Endothelial cell of umbilical vein (primary cell): ENCODE results near the gene CHERP. TPM values are rescaled to one million over a fixed set of nuclear protein-coding genes. Genes with fewer than 3 reads are reported as not detected.

ENCODE experiments used
- BruUV-seq: library from RNA; stranded (reverse); fragments of 400-500 nt; replicated peaks from 2 replicates; lab custom pipeline; 2021; lab: Mats Ljungman, UMichigan
- CTCF ChIA-PET: fragments of 300-600, 350-600 bp; sonication (Branson Sonifier 250); formaldehyde crosslinking; loops from one replicate; lab custom pipeline; 2021; ENCODE audit warnings: antibody characterized with exemption, inconsistent platforms; lab: Charles Lee
- POLR2A ChIA-PET: fragments of 300-600, 350-600 bp; sonication (Branson Sonifier 250); formaldehyde crosslinking; loops from one replicate; lab custom pipeline; 2021; ENCODE audit warnings: antibody characterized with exemption, inconsistent platforms; lab: Charles Lee
- DNase-seq: peaks from one replicate; pipeline ENCODE4 v3.0.0-alpha.2; 2011; ENCODE audit warnings: low read depth, low spot score
- FAIRE-seq: peaks from 2 replicates; lab custom pipeline; 2011; peaks lifted over from hg19 to GRCh38; lab: Jason Lieb, UNC
- H2AFZ ChIP-seq: 2 replicates; pipeline ENCODE4 v1.6.0; 2012; ENCODE audit warnings: low read depth, low read length, control low read depth, inconsistent platforms
- H3K27ac ChIP-seq: 2 replicates; pipeline ENCODE4 v1.5.1; 2011; ENCODE audit warnings: low read depth, mild to moderate bottlenecking, control low read depth, low read length, moderate library complexity; ENCODE audit not compliant: insufficient read depth
- H3K27me3 ChIP-seq, 2 experiments: 2 replicates each; pipeline versions ENCODE4 v1.6.0 to v1.6.1; 2011; ENCODE audit warnings: low read length in 2 of 2, mixed read lengths in 1 of 2; ENCODE audit not compliant: control insufficient read depth in 2 of 2, insufficient read depth in 2 of 2
- H3K36me3 ChIP-seq, 2 experiments: 2 replicates in 1 of 2; 3 replicates in 1 of 2; pipeline ENCODE4 v1.5.1; 2011; ENCODE audit warnings: low read length in 2 of 2, mild to moderate bottlenecking in 1 of 2, moderate library complexity in 1 of 2; ENCODE audit not compliant: control insufficient read depth in 2 of 2, insufficient read depth in 2 of 2; ENCODE audit errors: extremely low read depth in 1 of 2
- H3K4me1 ChIP-seq: 3 replicates; pipeline ENCODE4 v1.5.1; 2011; ENCODE audit warnings: mild to moderate bottlenecking, low read length; ENCODE audit not compliant: control insufficient read depth, insufficient read depth; ENCODE audit errors: extremely low read depth
- H3K4me2 ChIP-seq: 2 replicates; pipeline ENCODE4 v1.6.1; 2011; ENCODE audit warnings: low read length, control low read depth, mixed read lengths; ENCODE audit not compliant: insufficient read depth
- H3K4me3 ChIP-seq, 3 experiments: fragments of 200-600 bp in 1 of 3; sonication (generic), shearing (Covaris generic) in 1 of 3; replicated peaks in 1 of 3; 2 replicates each; pipeline ENCODE4 v1.5.1; 2011 to 2016; ENCODE audit warnings: control low read depth in 3 of 3, low read length in 3 of 3, mild to moderate bottlenecking in 2 of 3, inconsistent platforms in 1 of 3, low read depth in 1 of 3, moderate library complexity in 1 of 3; ENCODE audit not compliant: insufficient read depth in 1 of 3
- H3K79me2 ChIP-seq: 2 replicates; pipeline ENCODE4 v1.6.0; 2012; ENCODE audit warnings: low read length, inconsistent platforms; ENCODE audit not compliant: control insufficient read depth, insufficient read depth
- H3K9ac ChIP-seq: replicated peaks from 2 replicates; pipeline ENCODE3; 2011; ENCODE audit warnings: low read length, control low read depth; ENCODE audit not compliant: insufficient read depth; ENCODE audit errors: extremely low read depth
- H3K9me1 ChIP-seq: replicated peaks from 3 replicates; pipeline ENCODE4 v1.6.0; 2011; ENCODE audit warnings: mild to moderate bottlenecking, low read length; ENCODE audit not compliant: control insufficient read depth, insufficient read depth; ENCODE audit errors: extremely low read depth
- H3K9me3 ChIP-seq: replicated peaks from 2 replicates; pipeline ENCODE4 v1.5.1; 2012; ENCODE audit warnings: low read length, inconsistent platforms; ENCODE audit not compliant: control insufficient read depth, insufficient read depth
- H4K20me1 ChIP-seq: replicated peaks from 2 replicates; pipeline ENCODE3; 2011; ENCODE audit warnings: mild to moderate bottlenecking, low read length; ENCODE audit not compliant: control insufficient read depth, insufficient read depth; ENCODE audit errors: extremely low read depth
- FOS ChIP-seq: IDR thresholded peaks from 2 replicates; pipeline ENCODE4 v1.6.1; 2011; ENCODE audit warnings: mild to moderate bottlenecking, low read length, moderate library complexity, borderline replicate concordance; ENCODE audit not compliant: insufficient read depth
- GATA2 ChIP-seq: IDR thresholded peaks from 2 replicates; pipeline ENCODE4 v1.7.0; 2011; ENCODE audit warnings: low read depth, mild to moderate bottlenecking, moderate library complexity, mixed read lengths, low read length; ENCODE audit not compliant: insufficient read length, insufficient read depth
- JUN ChIP-seq: IDR thresholded peaks from 2 replicates; pipeline ENCODE4 v1.6.1; 2011; ENCODE audit warnings: borderline replicate concordance, low read depth; ENCODE audit not compliant: insufficient read length, insufficient read depth
- POLR2A ChIP-seq: IDR thresholded peaks from 2 replicates; pipeline ENCODE4 v1.6.1; 2012; ENCODE audit warnings: low read depth, mild to moderate bottlenecking, control low read depth, low read length
- dilution Hi-C: fragments of 300-500 bp; cut with MboI; formaldehyde crosslinking; loops from one replicate; pipeline ENCODE4 v1.15.0; 2019; ENCODE audit warnings: low sequenced_read_pairs; ENCODE audit not compliant: extremely low pct_ligation_motif_present
- intact Hi-C: fragments of 100-400 bp; cut with micrococcal nuclease; formaldehyde crosslinking; loops from one replicate; pipeline ENCODE4 v1.10.0; 2022
- polyA plus RNA-seq, 4 experiments: library from polyadenylated mRNA; depleted of rRNA in 3 of 4; stranded (reverse) in 3 of 4; unstranded in 1 of 4; fragments of >200 nt; gene quantifications; 2 replicates each; pipeline versions ENCODE4 v1.2.1 to v1.2.3, GENCODE V29; 2011 to 2012; ENCODE audit warnings: missing spikeins in 1 of 4
- total RNA-seq: library from RNA; stranded (reverse); gene quantifications from 2 replicates; pipeline ENCODE4 v1.2.3, GENCODE V29; 2021
- TF ChIP-seq, protein P1 (sequence below): IDR thresholded peaks from 2 replicates; pipeline ENCODE4 v1.6.1; 2011; ENCODE audit not compliant: insufficient read depth, insufficient read length
- TF ChIP-seq, protein P2 (sequence below), 2 donors: IDR thresholded peaks; 1 replicate in 1 of 2; 2 replicates in 1 of 2; pipeline ENCODE4 v1.5.1; 2011; ENCODE audit warnings: low read length in 2 of 2, mild to moderate bottlenecking in 2 of 2, moderate library complexity in 2 of 2, control low read depth in 1 of 2, inconsistent platforms in 1 of 2, low read depth in 1 of 2; ENCODE audit not compliant: insufficient read depth in 1 of 2; ENCODE audit errors: extremely low read depth in 1 of 2

The CHERP gene
- total and polyA plus RNA-seq, 2 donors (not counting 3 experiments of a cell fraction or from before 2014, with no cell fraction given): 8.9 to 53.9 TPM

DNA sequence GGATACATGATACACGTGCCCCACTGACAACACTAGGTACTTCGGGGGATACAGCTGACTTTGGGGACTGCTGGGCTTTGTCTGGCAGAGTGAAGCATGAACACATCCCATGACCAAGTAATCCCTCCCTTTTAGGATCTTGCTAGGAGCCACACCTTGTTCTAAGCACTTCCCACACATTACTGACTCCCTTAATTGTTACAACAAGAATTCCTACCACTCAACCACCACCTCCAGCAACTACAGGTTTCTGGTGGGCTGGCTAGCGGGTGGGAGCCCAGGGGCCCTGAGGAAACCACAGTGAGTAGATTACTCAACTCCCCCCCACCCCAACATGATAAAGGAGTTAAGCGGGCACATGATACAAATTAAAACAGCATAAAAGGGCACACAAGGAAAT, 37.1 kb upstream of the CHERP start:
- Histone ChIP-seq H3K79me2 (peaks cover 69% of the 10 kb centered on the region), H3K27ac (no peak overlapping the region), H4K20me1 (no peaks in the 10 kb centered on the region), H3K9me3 (no peaks in the 10 kb centered on the region), H3K27me3 (no peaks in the 10 kb centered on the region), H3K4me1 (peaks cover 9% of the 10 kb centered on the region), H3K4me3 (no peak overlapping the region), H3K9me1 (no peaks in the 10 kb centered on the region), H3K9ac (no peak overlapping the region), H3K36me3 (peaks cover 0 to 16% of the 10 kb centered on the region in 2 experiments), H2AFZ (no peak overlapping the region), H3K4me2 (no peak overlapping the region)
- intact Hi-C loops (no loop called here), dilution Hi-C loops (no loop called here)
- FAIRE-seq (no peak), DNase-seq (no peak)
- TF ChIP-seq, protein P1, sequence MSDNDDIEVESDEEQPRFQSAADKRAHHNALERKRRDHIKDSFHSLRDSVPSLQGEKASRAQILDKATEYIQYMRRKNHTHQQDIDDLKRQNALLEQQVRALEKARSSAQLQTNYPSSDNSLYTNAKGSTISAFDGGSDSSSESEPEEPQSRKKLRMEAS: no peak
- TF ChIP-seq JUN (no peak), POLR2A (no peak), FOS (no peak), GATA2 (no peak)
- TF ChIP-seq, protein P2, sequence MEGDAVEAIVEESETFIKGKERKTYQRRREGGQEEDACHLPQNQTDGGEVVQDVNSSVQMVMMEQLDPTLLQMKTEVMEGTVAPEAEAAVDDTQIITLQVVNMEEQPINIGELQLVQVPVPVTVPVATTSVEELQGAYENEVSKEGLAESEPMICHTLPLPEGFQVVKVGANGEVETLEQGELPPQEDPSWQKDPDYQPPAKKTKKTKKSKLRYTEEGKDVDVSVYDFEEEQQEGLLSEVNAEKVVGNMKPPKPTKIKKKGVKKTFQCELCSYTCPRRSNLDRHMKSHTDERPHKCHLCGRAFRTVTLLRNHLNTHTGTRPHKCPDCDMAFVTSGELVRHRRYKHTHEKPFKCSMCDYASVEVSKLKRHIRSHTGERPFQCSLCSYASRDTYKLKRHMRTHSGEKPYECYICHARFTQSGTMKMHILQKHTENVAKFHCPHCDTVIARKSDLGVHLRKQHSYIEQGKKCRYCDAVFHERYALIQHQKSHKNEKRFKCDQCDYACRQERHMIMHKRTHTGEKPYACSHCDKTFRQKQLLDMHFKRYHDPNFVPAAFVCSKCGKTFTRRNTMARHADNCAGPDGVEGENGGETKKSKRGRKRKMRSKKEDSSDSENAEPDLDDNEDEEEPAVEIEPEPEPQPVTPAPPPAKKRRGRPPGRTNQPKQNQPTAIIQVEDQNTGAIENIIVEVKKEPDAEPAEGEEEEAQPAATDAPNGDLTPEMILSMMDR (IDR thresholded peaks at IDR 0.05; ENCODE audit: extremely low read depth in 1 of 2, insufficient read depth in 1 of 2, low read depth in 1 of 2, low read length in 2 of 2): no peak
- BruUV-seq: no TSS peak
- ChIA-PET CTCF (no interaction called here), POLR2A (no interaction called here)
